HG03066 (cell line): ENCODE results near the gene CUL4A.
"Not testable (repeated sequence)": the region's sequence is repeated elsewhere in the genome, so short reads cannot be mapped to it uniquely, and the experiment has no call there.

Experiments
- ATAC-seq: cut with Tn5 transposase; IDR thresholded peaks from one replicate; pipeline ENCODE4 v1.9.1; 2021; ENCODE audit warnings: low read depth; ENCODE audit not compliant: unreplicated experiment

CUL4A gene

GRCh38 chr13:113232208-113233003 lies 23.0 kb downstream of the CUL4A start:
- no peak for ATAC-seq

- no peak for ATAC-seq
Measured at GRCh38 chr13:113233101-113233500, 23.7 kb downstream of the CUL4A start.

GRCh38 chr13:113238536-113238935 lies 29.1 kb downstream of the CUL4A start:
- ATAC-seq = no peak

GRCh38 chr13:113239357-113239756 lies 29.9 kb downstream of the CUL4A start:
- ATAC-seq = no peak

GRCh38 chr13:113239986-113240385 lies 30.6 kb downstream of the CUL4A start:
- ATAC-seq = no peak

GRCh38 chr13:113241623-113242022 lies 32.2 kb downstream of the CUL4A start:
- not testable (repeated sequence) for ATAC-seq

- no peak for ATAC-seq
Measured at GRCh38 chr13:113243847-113244246, 34.4 kb downstream of the CUL4A start.

GRCh38 chr13:113245849-113246796 lies 36.7 kb downstream of the CUL4A start:
- ATAC-seq = no peak

GRCh38 chr13:113252516-113253095 lies 43.2 kb downstream of the CUL4A start:
- ATAC-seq = no peak

- not testable (repeated sequence) for ATAC-seq
Measured at GRCh38 chr13:113257908-113258307, 48.5 kb downstream of the CUL4A start.

- no peak for ATAC-seq
Measured at GRCh38 chr13:113258321-113259054, 49.1 kb downstream of the CUL4A start.

- no peak for ATAC-seq
Measured at GRCh38 chr13:113260996-113261395, 51.6 kb downstream of the CUL4A start.

GRCh38 chr13:113263016-113263415 lies 53.6 kb downstream of the CUL4A start:
- not testable (repeated sequence) for ATAC-seq

GRCh38 chr13:113267642-113268405 lies 58.4 kb downstream of the CUL4A start:
- no peak for ATAC-seq

- no peak for ATAC-seq
Measured at GRCh38 chr13:113272031-113272430, 62.6 kb downstream of the CUL4A start.

- ATAC-seq = no peak
Measured at GRCh38 chr13:113272701-113273181, 63.3 kb downstream of the CUL4A start.

GRCh38 chr13:113273321-113273720 lies 63.9 kb downstream of the CUL4A start:
- ATAC-seq = no peak

GRCh38 chr13:113273851-113274590 lies 64.6 kb downstream of the CUL4A start:
- ATAC-seq = no peak

GRCh38 chr13:113274721-113275120 lies 65.3 kb downstream of the CUL4A start:
- ATAC-seq = no peak
